ENCODE results near the gene LUC7L3. TPM values are rescaled to one million over a fixed set of nuclear protein-coding genes. Genes with fewer than 3 reads are reported as not detected.

Gene LUC7L3
- total and polyA plus RNA-seq, 2 experiments from 2014 or later: 56.9 to 156 TPM

DNA sequence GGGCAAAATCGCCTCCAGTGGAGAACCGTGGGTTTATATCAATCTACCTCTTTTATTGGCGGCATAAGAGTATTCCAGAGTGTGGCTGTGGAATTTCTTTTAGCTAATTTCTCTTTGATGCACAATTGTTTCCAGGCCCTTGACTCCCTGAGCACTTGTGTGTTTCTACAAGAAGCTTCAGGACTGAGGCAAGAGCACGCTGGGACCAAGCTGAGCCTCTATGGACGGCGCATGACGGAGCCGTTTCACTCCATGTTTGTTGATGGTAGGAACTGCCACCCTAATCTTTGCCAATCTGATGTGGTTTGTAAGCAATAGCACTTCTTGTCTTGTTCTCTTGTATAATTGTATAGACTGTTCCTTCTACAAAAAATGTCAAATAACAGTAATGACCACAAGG is 59.1 kb downstream of the LUC7L3 start:
- no peaks in the 10 kb centered on the region for H4K20me1 ChIP-seq (ENCODE audit: insufficient read depth, poor library complexity, severe bottlenecking)
- no peaks in the 10 kb centered on the region for H3K9me2 ChIP-seq (replicated peaks; ENCODE audit: insufficient read depth)
- H2AFZ ChIP-seq: no peak overlapping the region
- no peak overlapping the region for H3K4me3 ChIP-seq
- no peak for TF ChIP-seq EZH2phosphoT487 (IDR thresholded peaks at IDR 0.05; ENCODE audit: low read depth, severe bottlenecking, unreplicated experiment)
- TF ChIP-seq EZH2 (IDR thresholded peaks at IDR 0.05; ENCODE audit: borderline replicate concordance): no peak
- no peaks in the 10 kb centered on the region for H3K36me3 ChIP-seq (replicated peaks; ENCODE audit: insufficient read depth, low read depth)
- H3K27me3 ChIP-seq: no peaks in the 10 kb centered on the region
- no peak for DNase-seq (ENCODE audit: low spot score)
- no peaks in the 10 kb centered on the region for H3K9me3 ChIP-seq (ENCODE audit: low read depth)
- H3K79me2 ChIP-seq: no peaks in the 10 kb centered on the region
- no peak overlapping the region for H3K27ac ChIP-seq
- no peaks in the 10 kb centered on the region for H3K4me1 ChIP-seq (ENCODE audit: insufficient read depth)
- no peak overlapping the region for H3K4me2 ChIP-seq
- WGBS (ENCODE audit: low lambda C conversion rate, missing lambda C conversion rate): 80% methylated on average over 8 of the region's 8 CpGs

- Histone ChIP-seq H3K36me3 (replicated peaks; ENCODE audit: insufficient read depth, low read depth) (no peaks in the 10 kb centered on the region), H4K20me1 (ENCODE audit: insufficient read depth, poor library complexity, severe bottlenecking) (no peaks in the 10 kb centered on the region), H3K4me3 (no peak overlapping the region), H3K27me3 (no peaks in the 10 kb centered on the region), H3K4me2 (no peak overlapping the region), H3K9me3 (ENCODE audit: low read depth) (no peaks in the 10 kb centered on the region), H3K9me2 (replicated peaks; ENCODE audit: insufficient read depth) (no peaks in the 10 kb centered on the region), H3K79me2 (no peaks in the 10 kb centered on the region), H3K4me1 (ENCODE audit: insufficient read depth) (no peaks in the 10 kb centered on the region), H3K27ac (no peak overlapping the region), H2AFZ (no peak overlapping the region)
- TF ChIP-seq, protein P1, sequence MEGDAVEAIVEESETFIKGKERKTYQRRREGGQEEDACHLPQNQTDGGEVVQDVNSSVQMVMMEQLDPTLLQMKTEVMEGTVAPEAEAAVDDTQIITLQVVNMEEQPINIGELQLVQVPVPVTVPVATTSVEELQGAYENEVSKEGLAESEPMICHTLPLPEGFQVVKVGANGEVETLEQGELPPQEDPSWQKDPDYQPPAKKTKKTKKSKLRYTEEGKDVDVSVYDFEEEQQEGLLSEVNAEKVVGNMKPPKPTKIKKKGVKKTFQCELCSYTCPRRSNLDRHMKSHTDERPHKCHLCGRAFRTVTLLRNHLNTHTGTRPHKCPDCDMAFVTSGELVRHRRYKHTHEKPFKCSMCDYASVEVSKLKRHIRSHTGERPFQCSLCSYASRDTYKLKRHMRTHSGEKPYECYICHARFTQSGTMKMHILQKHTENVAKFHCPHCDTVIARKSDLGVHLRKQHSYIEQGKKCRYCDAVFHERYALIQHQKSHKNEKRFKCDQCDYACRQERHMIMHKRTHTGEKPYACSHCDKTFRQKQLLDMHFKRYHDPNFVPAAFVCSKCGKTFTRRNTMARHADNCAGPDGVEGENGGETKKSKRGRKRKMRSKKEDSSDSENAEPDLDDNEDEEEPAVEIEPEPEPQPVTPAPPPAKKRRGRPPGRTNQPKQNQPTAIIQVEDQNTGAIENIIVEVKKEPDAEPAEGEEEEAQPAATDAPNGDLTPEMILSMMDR (IDR thresholded peaks at IDR 0.05; ENCODE audit: poor library complexity): no peak
- TF ChIP-seq EZH2phosphoT487 (IDR thresholded peaks at IDR 0.05; ENCODE audit: low read depth, severe bottlenecking, unreplicated experiment) (no peak), EZH2 (IDR thresholded peaks at IDR 0.05; ENCODE audit: borderline replicate concordance) (no peak)
- no peak for DNase-seq (ENCODE audit: low spot score)
- 80% methylated on average over 4 of the region's 4 CpGs for WGBS (ENCODE audit: low lambda C conversion rate, missing lambda C conversion rate)
These were observed 59.6 kb downstream of the LUC7L3 start for GRCh38 chr17:50778988-50779387.

DNA sequence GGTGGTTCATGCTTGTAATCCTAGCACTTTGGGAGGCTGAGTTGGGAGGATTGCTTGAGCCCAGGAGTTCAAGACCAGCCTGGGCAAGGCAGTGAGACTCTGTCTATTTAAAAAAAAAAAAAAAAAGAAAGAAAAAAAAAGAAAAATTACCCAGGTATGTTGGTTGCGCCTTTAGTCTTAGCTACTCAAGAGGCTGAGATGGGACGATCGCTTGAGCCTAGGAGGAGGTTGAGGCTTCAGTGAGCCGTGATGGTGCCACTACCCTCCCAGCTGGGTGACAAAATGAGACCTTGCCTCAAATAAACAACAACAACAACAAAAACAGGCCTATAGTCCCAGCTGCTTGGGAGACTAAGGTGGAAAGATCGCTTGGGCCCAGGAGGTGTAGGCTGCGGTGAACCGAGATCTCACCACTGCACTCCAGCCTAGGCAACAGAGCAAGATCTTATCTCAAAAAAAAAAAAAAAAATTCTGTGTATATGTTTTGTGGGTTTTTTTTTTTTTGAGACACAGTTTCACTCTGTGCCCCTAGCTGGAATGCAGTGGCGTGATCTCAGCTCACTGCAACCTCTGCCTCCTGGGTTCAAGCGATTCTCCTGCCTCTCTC is 60.4 kb downstream of the LUC7L3 start:
- TF ChIP-seq EZH2phosphoT487 (IDR thresholded peaks at IDR 0.05; ENCODE audit: low read depth, severe bottlenecking, unreplicated experiment) (no peak), EZH2 (IDR thresholded peaks at IDR 0.05; ENCODE audit: borderline replicate concordance) (no peak)
- TF ChIP-seq, protein P1 (IDR thresholded peaks at IDR 0.05; ENCODE audit: poor library complexity): no peak
- Histone ChIP-seq H4K20me1 (ENCODE audit: insufficient read depth, poor library complexity, severe bottlenecking) (no peaks in the 10 kb centered on the region), H3K4me3 (no peak overlapping the region), H2AFZ (no peak overlapping the region), H3K79me2 (no peaks in the 10 kb centered on the region), H3K27ac (no peak overlapping the region), H3K4me1 (ENCODE audit: insufficient read depth) (no peaks in the 10 kb centered on the region), H3K36me3 (replicated peaks; ENCODE audit: insufficient read depth, low read depth) (no peaks in the 10 kb centered on the region), H3K27me3 (no peaks in the 10 kb centered on the region), H3K9me2 (replicated peaks; ENCODE audit: insufficient read depth) (no peaks in the 10 kb centered on the region), H3K4me2 (no peak overlapping the region), H3K9me3 (ENCODE audit: low read depth) (no peaks in the 10 kb centered on the region)
- no peak for DNase-seq (ENCODE audit: low spot score)
- WGBS (ENCODE audit: low lambda C conversion rate, missing lambda C conversion rate): 92% methylated on average over 9 of the region's 9 CpGs

DNA sequence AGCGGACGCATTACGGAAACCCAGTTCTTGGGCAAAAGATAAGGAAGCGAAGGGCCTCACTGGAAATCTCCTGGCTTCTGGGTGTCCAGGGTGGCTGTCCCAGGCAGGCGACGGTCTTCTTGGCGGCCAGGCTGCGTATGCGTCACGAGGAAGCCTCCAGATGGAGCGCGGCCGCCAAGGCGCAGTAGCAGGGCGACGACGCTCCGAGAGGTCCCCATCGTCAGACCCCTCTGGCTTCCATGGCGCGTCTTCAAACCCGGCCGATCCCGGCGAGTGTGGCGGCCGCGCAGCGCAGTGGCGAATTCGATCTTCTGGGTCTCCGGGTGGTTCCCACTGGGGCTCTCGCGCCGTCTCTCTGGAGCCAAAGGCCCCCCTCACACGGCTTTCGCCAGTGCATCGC is 61.8 kb downstream of the LUC7L3 start:
- WGBS (ENCODE audit: low lambda C conversion rate, missing lambda C conversion rate): 95% methylated on average over 33 of the region's 38 CpGs
- TF ChIP-seq, protein P1 (IDR thresholded peaks at IDR 0.05; ENCODE audit: poor library complexity): no peak
- no peak for TF ChIP-seq EZH2 (IDR thresholded peaks at IDR 0.05; ENCODE audit: borderline replicate concordance)
- no peak for TF ChIP-seq EZH2phosphoT487 (IDR thresholded peaks at IDR 0.05; ENCODE audit: low read depth, severe bottlenecking, unreplicated experiment)
- Histone ChIP-seq H3K4me2 (no peak overlapping the region), H3K9me3 (ENCODE audit: low read depth) (no peaks in the 10 kb centered on the region), H3K79me2 (no peaks in the 10 kb centered on the region), H3K27ac (no peak overlapping the region), H4K20me1 (ENCODE audit: insufficient read depth, poor library complexity, severe bottlenecking) (no peaks in the 10 kb centered on the region), H3K27me3 (no peaks in the 10 kb centered on the region), H3K4me1 (ENCODE audit: insufficient read depth) (peaks cover 5% of the 10 kb centered on the region), H3K4me3 (no peak overlapping the region), H3K36me3 (replicated peaks; ENCODE audit: insufficient read depth, low read depth) (no peaks in the 10 kb centered on the region), H3K9me2 (replicated peaks; ENCODE audit: insufficient read depth) (no peaks in the 10 kb centered on the region), H2AFZ (no peak overlapping the region)
- DNase-seq (ENCODE audit: low spot score): no peak
